Measurements from ENCODE around the gene HES1.

DNA sequence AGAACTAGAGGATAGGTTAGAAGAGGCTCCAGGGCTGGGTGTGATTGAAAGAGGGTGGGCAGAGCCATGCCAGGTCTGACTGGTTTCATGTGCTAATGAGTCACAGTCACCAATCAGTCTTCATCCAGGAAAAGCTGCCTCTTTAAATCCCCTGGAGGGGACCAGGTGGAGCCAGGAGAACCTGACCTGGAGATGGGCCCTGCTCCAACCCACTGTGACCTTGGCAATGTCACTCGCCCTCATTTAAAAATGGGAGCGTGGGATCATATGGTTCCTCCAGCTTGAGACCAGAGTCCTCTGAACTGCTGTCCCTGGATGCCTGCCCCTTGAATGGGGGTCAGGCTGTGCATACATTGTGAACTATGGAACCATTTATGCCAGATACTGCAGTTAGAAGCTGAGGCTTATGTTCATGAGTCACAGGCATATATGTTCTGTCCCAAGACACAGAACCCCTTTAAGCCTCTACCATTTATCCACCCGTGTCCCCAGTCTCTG, 23.0 kb downstream of the HES1 start:
- TF ChIP-seq, protein P1, sequence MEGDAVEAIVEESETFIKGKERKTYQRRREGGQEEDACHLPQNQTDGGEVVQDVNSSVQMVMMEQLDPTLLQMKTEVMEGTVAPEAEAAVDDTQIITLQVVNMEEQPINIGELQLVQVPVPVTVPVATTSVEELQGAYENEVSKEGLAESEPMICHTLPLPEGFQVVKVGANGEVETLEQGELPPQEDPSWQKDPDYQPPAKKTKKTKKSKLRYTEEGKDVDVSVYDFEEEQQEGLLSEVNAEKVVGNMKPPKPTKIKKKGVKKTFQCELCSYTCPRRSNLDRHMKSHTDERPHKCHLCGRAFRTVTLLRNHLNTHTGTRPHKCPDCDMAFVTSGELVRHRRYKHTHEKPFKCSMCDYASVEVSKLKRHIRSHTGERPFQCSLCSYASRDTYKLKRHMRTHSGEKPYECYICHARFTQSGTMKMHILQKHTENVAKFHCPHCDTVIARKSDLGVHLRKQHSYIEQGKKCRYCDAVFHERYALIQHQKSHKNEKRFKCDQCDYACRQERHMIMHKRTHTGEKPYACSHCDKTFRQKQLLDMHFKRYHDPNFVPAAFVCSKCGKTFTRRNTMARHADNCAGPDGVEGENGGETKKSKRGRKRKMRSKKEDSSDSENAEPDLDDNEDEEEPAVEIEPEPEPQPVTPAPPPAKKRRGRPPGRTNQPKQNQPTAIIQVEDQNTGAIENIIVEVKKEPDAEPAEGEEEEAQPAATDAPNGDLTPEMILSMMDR (IDR thresholded peaks at IDR 0.05), result no peak
- TF ChIP-seq POLR2A (IDR thresholded peaks at IDR 0.05), result no peak

Data from uterus (tissue), 2 donors.